ENCODE measurements around the gene MYL6B.
"Not testable (repeated sequence)": the region's sequence is repeated elsewhere in the genome, so short reads cannot be mapped to it uniquely, and the experiment has no call there.

MYL6B gene

GRCh38 chr12:56189099-56189917 is 36.9 kb downstream of the MYL6B start, which contains the start of gene SMARCC2:
TSS of gene SMARCC2 (minus strand) at chr12:56189483. CDS start at chr12:56189461, 22 bp downstream.
- DNase-seq (ENCODE audit: low spot score), result peak; percentile 95
- peak; percentile 96 for TF ChIP-seq CTCF (IDR thresholded peaks at IDR 0.05; ENCODE audit: borderline replicate concordance, control extremely low read depth, extremely low read depth, insufficient read depth, missing control alignments)
- in situ Hi-C loops (cut with MboI; ENCODE audit: low sequenced_read_pairs, unreplicated experiment), result no loop called here

- in situ Hi-C loops (cut with MboI; ENCODE audit: low sequenced_read_pairs, unreplicated experiment), result no loop called here
- peak; percentile 76 for DNase-seq (ENCODE audit: low spot score)
- TF ChIP-seq CTCF (IDR thresholded peaks at IDR 0.05; ENCODE audit: borderline replicate concordance, control extremely low read depth, extremely low read depth, insufficient read depth, missing control alignments), result no peak
Observed at GRCh38 chr12:56189918-56190694, 37.7 kb downstream of the MYL6B start.

- DNase-seq (ENCODE audit: low spot score), result no peak
- TF ChIP-seq CTCF (IDR thresholded peaks at IDR 0.05; ENCODE audit: borderline replicate concordance, control extremely low read depth, extremely low read depth, insufficient read depth, missing control alignments), result no peak
- in situ Hi-C loops (cut with MboI; ENCODE audit: low sequenced_read_pairs, unreplicated experiment), result no loop called here
Observed at GRCh38 chr12:56190695-56191155, 38.3 kb downstream of the MYL6B start.

- in situ Hi-C loops (cut with MboI; ENCODE audit: low sequenced_read_pairs, unreplicated experiment), result no loop called here
- TF ChIP-seq CTCF (IDR thresholded peaks at IDR 0.05; ENCODE audit: borderline replicate concordance, control extremely low read depth, extremely low read depth, insufficient read depth, missing control alignments), result no peak
- no peak for DNase-seq (ENCODE audit: low spot score)
Observed at GRCh38 chr12:56192582-56192981, 40.2 kb downstream of the MYL6B start.

GRCh38 chr12:56193025-56193578 is 40.7 kb downstream of the MYL6B start:
- TF ChIP-seq CTCF (IDR thresholded peaks at IDR 0.05; ENCODE audit: borderline replicate concordance, control extremely low read depth, extremely low read depth, insufficient read depth, missing control alignments), result peak; percentile 60
- in situ Hi-C loops (cut with MboI; ENCODE audit: low sequenced_read_pairs, unreplicated experiment), result no loop called here
- DNase-seq (ENCODE audit: low spot score), result peak; percentile 82

- in situ Hi-C loops (cut with MboI; ENCODE audit: low sequenced_read_pairs, unreplicated experiment); DNase-seq (ENCODE audit: low spot score): not testable (repeated sequence)
Observed at GRCh38 chr12:56196818-56197550, 44.6 kb downstream of the MYL6B start.

All from GM13976 (cell line).